ENCODE results near the gene IFNL4. TPM values are rescaled to one million over a fixed set of nuclear protein-coding genes. Genes with fewer than 3 reads are reported as not detected.

The IFNL4 gene
- total RNA-seq, 3 donors from 2014 or later, result not detected

DNA sequence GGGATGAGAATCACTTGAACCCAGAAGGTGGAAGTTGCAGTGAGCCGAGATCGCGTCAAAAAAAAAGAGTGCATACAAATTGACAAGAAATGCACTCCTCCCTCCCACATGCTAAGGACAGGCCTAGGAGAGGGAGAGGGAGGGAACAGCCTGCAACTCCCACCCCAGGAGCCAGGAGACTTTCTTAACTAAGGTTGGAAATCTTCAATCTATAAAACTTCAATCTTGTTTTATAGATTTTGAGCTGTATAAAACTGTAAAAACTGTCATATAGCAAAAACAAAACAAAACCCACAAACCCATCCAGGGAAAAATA, 43.2 kb downstream of the IFNL4 start:
- TF ChIP-seq, protein P1, sequence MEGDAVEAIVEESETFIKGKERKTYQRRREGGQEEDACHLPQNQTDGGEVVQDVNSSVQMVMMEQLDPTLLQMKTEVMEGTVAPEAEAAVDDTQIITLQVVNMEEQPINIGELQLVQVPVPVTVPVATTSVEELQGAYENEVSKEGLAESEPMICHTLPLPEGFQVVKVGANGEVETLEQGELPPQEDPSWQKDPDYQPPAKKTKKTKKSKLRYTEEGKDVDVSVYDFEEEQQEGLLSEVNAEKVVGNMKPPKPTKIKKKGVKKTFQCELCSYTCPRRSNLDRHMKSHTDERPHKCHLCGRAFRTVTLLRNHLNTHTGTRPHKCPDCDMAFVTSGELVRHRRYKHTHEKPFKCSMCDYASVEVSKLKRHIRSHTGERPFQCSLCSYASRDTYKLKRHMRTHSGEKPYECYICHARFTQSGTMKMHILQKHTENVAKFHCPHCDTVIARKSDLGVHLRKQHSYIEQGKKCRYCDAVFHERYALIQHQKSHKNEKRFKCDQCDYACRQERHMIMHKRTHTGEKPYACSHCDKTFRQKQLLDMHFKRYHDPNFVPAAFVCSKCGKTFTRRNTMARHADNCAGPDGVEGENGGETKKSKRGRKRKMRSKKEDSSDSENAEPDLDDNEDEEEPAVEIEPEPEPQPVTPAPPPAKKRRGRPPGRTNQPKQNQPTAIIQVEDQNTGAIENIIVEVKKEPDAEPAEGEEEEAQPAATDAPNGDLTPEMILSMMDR (IDR thresholded peaks at IDR 0.05), result no peak
- Histone ChIP-seq H3K4me1 (ENCODE audit: low read depth) (no peaks in the 10 kb centered on the region), H3K36me3 (ENCODE audit: low read depth) (no peaks in the 10 kb centered on the region), H3K4me3 (no peak overlapping the region), H3K9me3 (no peaks in the 10 kb centered on the region)
- DNase-seq (no peak), ATAC-seq (no peak)
- intact Hi-C loops (cut with DNase I, micrococcal nuclease), result no loop called here

DNA sequence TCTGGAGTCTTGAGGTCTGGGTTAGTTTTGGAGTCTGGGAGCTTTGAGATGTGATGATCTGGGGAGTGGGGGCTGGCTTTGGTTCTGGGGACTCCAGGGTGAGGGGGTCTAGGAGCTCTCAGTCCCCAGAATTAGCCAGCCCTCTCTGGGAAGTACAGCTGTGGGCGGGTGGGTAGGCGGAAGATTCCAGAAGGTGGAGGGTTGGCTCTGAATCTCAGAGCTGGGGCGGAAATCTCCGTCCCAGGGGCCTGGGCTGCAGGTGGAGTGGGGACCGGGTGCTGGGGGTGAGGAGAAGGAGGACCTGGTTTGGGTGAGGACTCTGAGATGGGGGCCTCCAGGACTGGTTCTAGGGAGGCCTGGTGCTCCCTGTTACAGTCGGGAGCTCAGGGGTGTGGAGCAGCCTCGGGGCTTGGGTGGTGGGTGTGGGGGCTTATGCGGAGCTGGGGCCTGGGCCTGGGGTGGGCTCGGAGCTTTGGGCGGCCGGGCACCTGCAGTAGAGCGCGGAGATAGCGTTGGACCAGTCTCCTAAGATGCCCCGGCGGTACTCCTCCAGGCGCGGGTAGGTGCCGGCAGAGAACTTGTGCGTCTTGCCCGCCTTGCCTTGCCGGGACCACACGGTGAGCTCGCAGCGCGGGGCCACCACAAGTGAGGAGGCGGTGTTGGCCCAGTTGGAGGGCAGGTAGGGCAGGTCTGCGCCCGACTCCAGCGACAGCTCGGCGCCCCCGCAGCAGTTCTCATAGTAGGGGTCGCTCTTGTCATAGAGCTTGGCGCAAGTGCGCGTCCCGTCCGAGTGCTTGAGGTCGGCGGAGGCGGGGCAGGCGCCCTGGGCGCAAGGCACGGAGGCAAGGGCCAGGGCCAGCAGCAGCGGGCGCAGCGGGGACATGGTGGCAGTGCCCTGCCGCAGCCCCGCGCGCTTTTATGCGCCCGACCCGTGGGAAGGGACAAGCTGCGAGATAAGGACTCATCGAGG, 45.0 kb downstream of the IFNL4 start, which contains the start of gene SYCN:
SYCN (minus strand) TSS at position 892 of the 970 bp plus-strand sequence; CDS start at position 883, 9 bp downstream.
- no peak within 1 kb of the TSS for H3K4me3 ChIP-seq

DNA sequence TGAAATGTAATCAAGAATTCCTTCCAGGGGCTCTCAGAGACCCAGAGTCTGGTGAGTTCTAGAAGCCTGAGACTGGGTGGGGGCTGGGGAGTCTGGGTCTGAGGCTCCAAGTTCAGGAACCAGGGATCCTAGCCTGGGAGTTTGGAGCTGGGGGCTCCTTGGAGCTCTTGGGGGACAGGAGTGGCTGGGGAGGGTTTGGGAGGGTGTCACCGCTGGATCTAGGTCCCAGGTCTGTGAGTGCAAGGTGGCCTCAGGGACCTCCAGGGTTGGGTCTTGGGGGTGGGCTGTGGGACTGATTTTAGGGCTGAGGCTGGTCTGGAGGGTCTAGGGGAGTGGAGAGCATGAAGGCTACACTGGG, 45.7 kb downstream of the IFNL4 start:
- ATAC-seq (no peak), DNase-seq (no peak)
- Histone ChIP-seq H3K36me3 (ENCODE audit: low read depth) (no peaks in the 10 kb centered on the region), H3K4me1 (ENCODE audit: low read depth) (no peaks in the 10 kb centered on the region), H3K9me3 (no peaks in the 10 kb centered on the region), H3K4me3 (no peak overlapping the region)
- intact Hi-C loops (cut with DNase I, micrococcal nuclease), result no loop called here
- TF ChIP-seq, protein P1 (IDR thresholded peaks at IDR 0.05), result no peak

More for the DNA sequence above, 45.0 kb downstream of the IFNL4 start, which contains the start of gene SYCN:
- Histone ChIP-seq H3K4me1 (ENCODE audit: low read depth) (no peaks in the 10 kb centered on the region), H3K9me3 (no peaks in the 10 kb centered on the region), H3K36me3 (ENCODE audit: low read depth) (no peaks in the 10 kb centered on the region)
- ATAC-seq, result no peak
- TF ChIP-seq, protein P1 (IDR thresholded peaks at IDR 0.05), result no peak
- intact Hi-C loops (cut with DNase I, micrococcal nuclease), result no loop called here
- DNase-seq, result no peak

DNA sequence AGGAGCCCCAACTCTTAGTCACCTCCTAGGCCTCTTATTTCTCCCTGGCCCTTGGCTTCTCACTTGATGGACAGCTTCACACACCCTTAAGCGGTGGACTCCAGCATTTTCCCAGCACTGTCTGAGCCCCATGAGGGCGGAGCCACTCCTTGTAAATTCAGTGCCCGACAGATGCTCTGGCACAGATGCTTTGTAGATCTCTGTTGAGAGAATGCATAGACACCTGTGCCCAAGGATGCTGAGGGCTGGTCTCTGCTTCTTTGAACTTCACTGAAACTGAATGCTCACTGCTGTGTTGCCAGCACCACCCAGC, 47.9 kb downstream of the IFNL4 start:
- Histone ChIP-seq H3K9me3 (no peaks in the 10 kb centered on the region), H3K4me3 (no peak overlapping the region), H3K4me1 (ENCODE audit: low read depth) (no peaks in the 10 kb centered on the region), H3K36me3 (ENCODE audit: low read depth) (no peaks in the 10 kb centered on the region)
- ATAC-seq, result no peak
- DNase-seq, result no peak
- TF ChIP-seq, protein P1 (IDR thresholded peaks at IDR 0.05), result no peak
- intact Hi-C loops (cut with DNase I, micrococcal nuclease), result no loop called here

DNA sequence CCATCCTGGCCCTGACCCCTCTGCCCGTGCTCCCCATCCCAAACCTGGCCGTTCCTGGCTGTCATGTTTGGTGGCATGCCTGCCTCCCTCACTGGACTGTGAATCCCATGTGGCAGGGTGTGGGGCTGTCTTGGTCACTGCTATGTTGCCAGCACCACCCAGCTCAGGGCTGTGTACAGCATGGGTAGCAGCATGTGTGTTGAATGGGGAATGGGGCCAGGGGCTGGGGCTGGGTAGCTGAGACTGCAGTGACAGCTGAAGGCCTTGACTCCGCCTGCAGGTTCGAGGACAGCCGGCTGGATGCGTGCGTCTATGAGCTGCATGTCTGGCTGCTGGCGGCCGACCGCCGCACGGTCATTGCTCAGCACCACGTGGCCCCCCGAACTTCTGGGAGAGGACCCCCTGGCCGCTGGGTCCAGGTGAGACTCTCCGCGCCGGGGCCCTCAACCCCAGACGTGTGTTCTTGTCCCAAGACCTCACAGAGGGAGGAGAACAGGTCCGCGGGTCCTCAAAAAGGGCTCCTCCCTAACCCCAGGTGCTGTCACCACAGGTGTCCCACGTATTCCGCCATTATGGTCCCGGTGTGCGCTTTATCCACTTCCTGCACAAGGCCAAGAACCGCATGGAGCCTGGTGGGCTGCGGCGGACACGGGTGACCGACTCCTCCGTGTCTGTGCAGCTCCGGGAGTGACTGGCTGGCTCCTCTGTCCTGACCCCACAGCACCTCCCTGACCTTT, 48.4 kb downstream of the IFNL4 start:
- H3K36me3 ChIP-seq (ENCODE audit: low read depth), result no peaks in the 10 kb centered on the region
- H3K4me1 ChIP-seq (ENCODE audit: low read depth), result no peaks in the 10 kb centered on the region
- no peaks in the 10 kb centered on the region for H3K9me3 ChIP-seq
- DNase-seq, result no peak
- intact Hi-C loops (cut with DNase I, micrococcal nuclease), result no loop called here
- no peak for ATAC-seq
- TF ChIP-seq, protein P1 (IDR thresholded peaks at IDR 0.05), result no peak
- no peak overlapping the region for H3K4me3 ChIP-seq

Measured in mucosa of descending colon (tissue), 3 donors.